AG09319 (cell line): ENCODE data around the gene CDH13.
A peak's percentile ranks its signal among the peaks of the same experiment; 100 is the strongest.

ENCODE experiments used
- DNase-seq: peaks from one replicate; pipeline ENCODE4 v3.0.0-alpha.2; 2010; ENCODE audit warnings: low read depth; ENCODE audit errors: extremely low read depth
- TF ChIP-seq, protein P1 (sequence below): IDR thresholded peaks from 2 replicates; pipeline ENCODE4 v1.5.1; 2011; ENCODE audit warnings: low read depth, mild to moderate bottlenecking, inconsistent platforms, low read length, moderate library complexity

The CDH13 gene

DNA sequence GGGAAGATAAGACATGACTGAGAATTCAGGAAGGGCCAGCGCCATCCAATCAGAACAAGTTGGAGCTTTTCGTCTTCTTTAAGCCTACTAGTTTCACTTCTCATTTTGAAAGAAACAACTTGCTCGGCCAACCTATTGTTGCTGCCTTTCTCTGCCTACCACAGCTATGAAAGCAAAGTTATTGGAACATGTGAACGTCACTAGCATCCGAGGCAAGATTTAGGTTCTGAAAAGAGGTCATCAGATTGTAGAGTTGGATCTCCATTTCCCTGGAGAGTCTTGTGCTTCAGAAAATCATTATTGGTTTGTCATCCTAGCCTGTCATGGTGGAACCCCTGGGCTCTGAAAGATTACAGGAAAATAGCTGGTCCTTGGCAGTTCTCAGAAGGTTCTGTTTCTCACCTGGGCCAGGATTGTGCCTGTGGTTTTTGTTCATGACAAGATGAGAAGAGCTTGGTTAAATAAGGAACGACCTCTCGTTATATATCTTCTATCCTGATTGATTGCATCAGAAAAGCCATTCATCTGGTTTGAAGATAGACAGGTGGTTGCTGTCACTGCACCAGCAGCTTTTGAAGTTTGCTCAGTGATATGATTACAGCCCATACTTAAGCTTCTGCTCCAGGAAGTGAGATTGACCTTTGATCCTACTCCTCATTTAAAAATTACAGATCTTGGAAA is 25.3 kb downstream of the CDH13 start:
- TF ChIP-seq, protein P1, sequence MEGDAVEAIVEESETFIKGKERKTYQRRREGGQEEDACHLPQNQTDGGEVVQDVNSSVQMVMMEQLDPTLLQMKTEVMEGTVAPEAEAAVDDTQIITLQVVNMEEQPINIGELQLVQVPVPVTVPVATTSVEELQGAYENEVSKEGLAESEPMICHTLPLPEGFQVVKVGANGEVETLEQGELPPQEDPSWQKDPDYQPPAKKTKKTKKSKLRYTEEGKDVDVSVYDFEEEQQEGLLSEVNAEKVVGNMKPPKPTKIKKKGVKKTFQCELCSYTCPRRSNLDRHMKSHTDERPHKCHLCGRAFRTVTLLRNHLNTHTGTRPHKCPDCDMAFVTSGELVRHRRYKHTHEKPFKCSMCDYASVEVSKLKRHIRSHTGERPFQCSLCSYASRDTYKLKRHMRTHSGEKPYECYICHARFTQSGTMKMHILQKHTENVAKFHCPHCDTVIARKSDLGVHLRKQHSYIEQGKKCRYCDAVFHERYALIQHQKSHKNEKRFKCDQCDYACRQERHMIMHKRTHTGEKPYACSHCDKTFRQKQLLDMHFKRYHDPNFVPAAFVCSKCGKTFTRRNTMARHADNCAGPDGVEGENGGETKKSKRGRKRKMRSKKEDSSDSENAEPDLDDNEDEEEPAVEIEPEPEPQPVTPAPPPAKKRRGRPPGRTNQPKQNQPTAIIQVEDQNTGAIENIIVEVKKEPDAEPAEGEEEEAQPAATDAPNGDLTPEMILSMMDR: no peak
- DNase-seq: no peak

DNA sequence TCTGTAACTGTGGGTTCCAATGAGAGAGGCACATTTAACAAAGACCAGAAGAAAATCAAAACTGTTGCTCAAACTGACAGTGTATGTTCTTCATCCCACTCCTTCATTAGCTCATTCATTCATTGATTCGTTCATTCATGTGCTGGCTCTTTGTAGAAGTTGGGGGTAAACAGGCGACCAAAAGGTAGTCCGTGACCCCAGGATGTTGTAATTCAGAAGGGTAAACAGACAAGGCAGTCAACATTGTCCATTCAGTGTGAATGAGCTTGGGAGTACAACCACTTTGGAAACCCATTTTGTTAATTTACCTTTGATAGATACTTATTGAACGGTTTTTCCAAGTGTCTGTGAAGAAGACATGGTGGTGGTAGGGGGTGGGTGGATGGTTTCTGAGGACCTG is 26.1 kb downstream of the CDH13 start:
- TF ChIP-seq, protein P1: no peak
- no peak for DNase-seq

DNA sequence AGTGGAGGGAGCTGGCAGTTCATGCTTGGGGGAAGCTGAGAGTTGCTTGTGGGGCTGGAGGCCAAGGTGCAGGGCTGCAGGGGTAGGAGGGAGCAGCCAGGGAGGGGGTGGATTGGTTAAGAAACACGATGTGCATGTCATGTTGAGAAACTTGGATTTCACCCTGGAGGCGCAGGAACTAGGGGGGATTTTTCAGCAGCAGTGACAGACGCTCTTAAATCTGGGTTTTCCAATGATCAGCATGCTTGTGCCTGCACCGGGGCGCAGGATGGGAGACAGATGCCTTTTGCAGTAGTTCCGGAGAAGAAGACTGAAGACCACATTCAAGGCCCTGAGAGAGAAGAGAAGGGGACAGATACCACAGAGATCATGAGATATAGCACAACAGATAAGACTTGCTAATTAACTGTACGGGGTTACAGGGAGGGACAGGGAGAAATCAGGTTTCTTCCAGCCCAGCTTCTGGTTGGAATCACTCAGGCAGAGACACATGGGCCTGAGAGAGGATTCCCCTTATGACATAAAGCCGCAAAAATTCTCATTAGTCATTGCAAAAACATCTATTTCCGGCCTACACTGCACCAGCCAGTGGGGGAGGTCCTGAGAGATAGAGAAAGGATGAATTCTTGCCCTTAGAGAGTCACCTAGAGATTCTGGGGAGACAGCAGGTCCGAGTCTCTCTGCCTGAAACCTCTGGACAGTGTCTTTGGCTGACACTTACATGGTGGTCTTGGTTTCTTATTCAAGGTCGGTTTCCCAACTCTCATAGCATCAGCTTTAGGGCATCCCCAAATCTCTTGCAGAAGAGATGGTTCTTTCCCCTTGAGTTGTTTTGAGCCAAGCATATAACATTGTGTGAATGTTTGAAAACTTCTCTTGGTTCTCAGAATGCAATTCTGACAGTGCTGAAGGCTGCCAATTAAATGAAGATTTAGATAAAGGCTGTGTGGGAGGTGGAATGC is 27.1 kb downstream of the CDH13 start:
- TF ChIP-seq, protein P1: no peak
- peak; percentile 61 for DNase-seq

DNA sequence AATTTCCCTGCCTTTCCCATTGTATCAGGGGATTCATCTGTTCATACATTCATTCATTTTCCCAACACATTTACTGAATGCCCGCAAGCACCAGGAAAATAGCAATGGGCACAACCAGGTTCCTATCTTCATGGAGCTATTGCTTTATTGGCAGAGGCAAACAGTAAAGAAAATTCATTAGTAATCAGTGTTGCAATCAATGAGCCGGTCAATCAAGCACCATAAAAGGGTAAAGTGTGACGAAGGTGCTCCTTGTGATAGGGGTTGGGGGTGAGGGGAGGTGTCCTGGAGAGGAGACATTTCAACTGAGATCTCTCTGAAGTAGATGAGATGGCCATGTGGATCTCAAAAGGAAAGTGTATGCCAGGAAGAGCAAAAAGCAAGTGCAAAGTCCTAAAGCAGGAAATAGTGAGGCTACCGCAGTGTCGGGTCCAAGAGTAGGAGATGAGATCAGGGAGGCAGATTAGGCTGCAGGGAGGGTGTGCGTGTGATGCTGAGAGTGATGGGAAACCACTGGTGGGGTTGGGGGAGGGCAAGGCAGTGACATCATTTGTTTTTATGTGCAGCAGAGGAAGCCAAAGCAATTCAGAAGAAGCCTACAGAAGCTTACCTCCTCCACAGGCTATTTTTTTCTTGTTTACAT is 28.4 kb downstream of the CDH13 start:
- TF ChIP-seq, protein P1: no peak
- no peak for DNase-seq

DNA sequence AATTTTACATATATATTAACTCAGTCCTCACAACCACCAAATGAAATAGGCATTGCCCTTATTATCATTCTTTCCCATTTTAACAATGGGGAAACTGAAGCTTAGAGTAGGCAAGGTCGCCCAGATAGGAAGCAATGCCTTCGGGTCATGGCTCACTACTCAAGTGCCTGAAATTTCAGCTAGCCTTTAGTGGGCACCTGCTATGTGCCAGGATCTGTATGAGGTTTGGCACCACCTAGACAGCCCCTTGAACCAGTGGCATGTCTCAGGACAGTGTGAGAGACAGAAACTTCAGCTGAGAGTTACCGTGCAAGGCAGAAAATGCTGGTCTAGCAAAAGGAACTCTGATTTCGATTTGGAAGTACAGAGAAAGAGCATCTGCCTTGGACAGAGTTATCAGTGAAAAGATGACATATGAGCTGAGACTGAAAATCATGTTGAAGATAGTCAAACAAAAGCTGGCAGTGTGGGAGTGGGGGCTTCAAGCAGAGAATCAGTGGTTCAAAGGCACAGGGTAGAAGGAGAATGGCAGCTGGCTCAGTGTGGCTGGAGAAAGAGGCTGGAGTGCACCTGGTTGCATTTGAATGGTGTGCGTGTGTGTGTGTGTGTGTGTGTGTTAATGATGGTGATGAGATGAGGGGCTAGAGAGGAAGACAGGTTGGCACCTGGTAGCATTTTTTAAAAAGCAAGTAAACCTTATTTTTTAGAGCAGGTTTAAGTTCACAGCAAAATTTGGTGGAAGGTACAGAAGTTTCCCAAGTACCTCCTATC is 29.1 kb downstream of the CDH13 start:
- TF ChIP-seq, protein P1: no peak
- no peak for DNase-seq

DNA sequence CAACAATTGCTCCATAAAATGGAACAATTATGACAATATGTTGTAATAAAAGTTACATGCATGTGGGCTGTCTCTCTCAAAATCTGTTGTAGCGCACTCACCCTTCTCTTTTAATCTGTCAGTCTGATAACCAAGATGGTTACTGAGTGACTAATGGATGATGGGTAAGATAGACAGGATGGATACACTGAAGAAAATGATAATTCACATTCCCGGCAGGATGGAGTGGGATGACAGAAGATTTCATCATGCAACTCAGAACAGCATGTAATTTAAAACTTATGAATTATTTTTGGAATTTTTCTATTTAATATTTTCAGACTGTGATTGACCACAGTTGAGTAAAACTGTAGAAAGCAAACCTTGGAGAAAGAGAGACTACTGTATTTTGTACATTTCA is 30.5 kb downstream of the CDH13 start:
- peak; percentile 60 for DNase-seq
- TF ChIP-seq, protein P1: no peak
